ENCODE measurements around the gene ATOH7.
"Not testable (repeated sequence)": the region's sequence is repeated elsewhere in the genome, so short reads cannot be mapped to it uniquely, and the experiment has no call there.

Gene ATOH7

GRCh38 chr10:68235581-68235980, 3.7 kb upstream of the ATOH7 start:
- no peak for DNase-seq

DNA sequence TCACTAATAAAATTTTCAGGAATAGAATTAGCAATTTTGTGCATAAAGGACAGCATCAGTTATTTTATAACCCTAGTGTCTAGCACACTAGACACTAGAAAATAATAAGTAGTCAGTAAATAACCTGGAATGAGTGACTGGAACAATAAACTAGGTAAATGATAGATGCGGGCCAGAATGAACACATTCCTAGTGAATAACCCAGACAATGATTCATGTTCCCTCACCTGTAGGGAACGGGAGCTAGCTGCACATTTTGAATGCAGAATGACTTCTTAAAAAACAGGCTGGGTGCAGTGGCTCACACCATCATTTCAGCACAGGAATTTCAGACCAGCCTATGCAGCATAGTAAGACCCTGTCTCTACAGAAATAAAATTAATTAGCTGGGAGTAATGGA, 3.2 kb upstream of the ATOH7 start:
- no peak for DNase-seq

- no peak for DNase-seq
Observed at GRCh38 chr10:68233046-68233445, 1.1 kb upstream of the ATOH7 start.

- peak; percentile 55 for DNase-seq
Observed at GRCh38 chr10:68231106-68231816, 652 bp downstream of the ATOH7 start.

- DNase-seq = no peak
Observed at GRCh38 chr10:68230268-68230667, 1.6 kb downstream of the ATOH7 start.

DNA sequence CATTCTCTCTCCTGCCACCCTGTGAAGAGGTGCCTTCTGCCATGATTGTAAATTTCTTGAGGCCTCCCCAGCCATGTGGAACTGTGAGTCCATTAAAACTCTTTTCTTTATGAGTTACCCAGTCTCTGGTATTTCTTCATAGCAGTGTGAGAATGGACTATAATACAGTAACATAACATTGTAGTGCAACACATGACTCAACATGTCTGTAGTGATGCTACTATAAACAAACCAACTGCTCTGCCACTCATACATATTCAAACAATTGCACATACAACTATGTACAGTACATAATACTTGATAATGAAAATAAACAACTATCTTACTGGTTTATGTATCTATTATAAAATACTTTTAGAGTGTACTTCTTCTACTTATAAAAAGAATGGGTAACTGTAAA, 7.1 kb downstream of the ATOH7 start:
- DNase-seq = no peak

DNA sequence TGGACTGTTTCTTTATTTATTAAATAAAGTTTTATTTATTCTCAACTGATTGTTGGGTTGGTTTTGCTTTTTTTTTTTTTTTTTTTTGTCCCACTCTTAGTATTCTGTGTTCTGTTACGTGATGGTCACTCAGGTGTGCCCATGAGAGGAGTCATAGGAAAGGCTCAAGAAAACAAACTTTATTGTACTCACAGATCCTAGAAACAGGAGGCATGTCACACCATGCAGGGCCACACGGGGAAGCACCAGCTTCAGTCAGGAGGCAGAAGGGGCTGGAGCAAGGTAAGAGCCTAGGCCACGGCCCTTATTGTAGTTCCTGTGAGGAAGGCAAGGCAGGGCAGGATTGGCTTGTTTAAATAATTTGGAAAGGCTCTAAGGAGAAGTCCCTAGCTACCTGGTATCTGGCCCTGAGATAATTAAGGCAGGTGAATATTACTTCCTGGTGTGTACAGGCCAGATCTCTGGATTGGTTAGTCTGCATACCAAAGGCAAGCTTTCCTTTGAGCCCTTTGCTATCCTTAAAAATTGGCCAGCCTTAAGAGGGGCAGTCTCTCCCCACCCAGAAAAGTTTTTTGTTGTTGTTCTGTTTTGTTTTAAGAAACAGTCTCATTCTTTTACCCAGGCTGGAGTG, 8.3 kb downstream of the ATOH7 start:
- DNase-seq = peak; percentile 8

GRCh38 chr10:68222391-68222790, 9.5 kb downstream of the ATOH7 start:
- DNase-seq = no peak

GRCh38 chr10:68221196-68221595, 10.7 kb downstream of the ATOH7 start:
- DNase-seq = no peak

DNA sequence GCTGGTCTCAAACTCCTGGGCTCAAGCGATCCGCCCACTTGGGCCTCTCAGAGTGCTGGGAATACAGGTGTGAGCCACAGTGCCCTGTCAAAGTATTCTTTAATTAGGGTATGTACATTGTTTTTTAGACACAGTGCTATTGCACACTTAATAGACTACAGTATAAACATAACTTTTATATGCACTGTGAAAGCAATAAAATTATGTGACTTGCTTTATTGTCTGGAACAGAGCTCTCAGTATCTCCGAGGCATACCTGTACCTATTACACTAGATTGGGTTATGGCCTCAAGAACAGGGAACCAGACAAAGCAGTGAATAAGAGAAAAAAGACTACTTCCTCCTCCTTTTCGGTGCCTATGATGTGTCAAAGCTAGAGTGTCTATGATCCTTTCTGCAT, 13.1 kb downstream of the ATOH7 start:
- no peak for DNase-seq

GRCh38 chr10:68212721-68213352, 19.1 kb downstream of the ATOH7 start:
- peak; percentile 6 for DNase-seq

DNA sequence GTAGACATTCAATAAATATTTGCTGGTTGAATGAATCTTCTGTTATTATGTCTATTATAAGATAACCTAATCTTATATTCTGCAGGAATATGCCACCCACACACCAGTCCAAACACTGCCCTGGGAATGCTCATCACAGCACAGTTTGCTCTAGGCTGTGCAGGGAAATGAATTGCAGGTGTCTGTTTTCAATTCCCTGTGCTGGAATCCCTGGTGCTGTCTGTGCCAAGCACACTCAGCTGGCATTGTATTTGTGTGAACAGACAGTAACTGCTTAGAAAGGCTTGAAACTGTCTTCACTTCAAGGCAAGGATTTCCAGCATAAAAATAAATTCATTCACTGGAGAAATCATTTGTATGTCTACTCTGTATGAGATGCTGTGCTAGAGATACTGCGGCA, 20.2 kb downstream of the ATOH7 start:
- no peak for DNase-seq

DNA sequence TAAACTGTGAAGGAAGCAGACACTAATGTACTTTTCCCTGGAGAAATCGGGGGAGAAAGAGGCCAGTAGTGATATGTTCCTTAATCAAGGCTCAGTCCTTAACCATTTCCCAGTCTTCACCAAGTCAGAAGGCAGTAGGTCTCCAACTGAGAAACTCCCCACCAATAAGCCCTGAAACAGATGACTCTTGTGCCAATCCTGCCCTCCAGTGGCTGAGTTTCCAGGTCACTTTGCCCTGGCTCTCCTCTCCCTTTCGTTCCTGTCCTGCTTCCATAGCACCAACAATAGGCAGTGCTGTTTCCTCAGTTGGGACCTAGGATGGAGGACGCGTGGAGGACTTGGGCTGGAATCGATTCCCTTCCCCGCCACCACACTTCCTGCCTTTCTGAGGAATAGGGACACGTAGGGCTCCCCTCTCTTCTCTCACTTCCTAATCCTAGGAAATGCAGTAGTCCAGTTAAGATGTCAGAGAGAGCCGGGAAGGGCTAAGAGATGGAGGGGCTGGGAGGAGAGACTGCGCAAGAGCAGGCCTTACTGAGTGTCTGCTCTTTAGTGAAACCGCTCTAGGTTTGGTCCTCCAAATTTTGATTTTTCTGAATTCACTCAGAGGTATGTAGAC, 23.4 kb downstream of the ATOH7 start:
- DNase-seq = peak; percentile 50

- no peak for DNase-seq
Observed at GRCh38 chr10:68202960-68203353, 29.0 kb downstream of the ATOH7 start.

DNA sequence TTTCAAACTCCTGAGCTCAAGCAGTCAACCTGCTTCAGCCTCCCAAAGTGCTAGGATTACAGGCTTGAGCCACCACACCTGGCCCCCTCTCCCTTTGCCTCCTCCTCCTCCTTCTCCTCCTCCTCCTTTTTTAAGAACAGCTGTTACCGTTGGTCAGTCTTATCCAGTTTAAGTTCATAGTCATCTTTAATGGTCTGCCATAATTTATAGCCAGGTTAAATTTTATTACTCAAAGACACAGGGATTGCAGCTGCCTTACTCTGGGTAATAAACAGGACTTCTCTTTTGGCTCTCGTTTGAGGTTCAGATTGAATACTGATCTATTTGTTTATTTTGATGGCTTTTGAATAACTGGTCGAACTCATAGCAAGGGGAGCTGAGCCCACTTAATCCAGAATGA, 35.2 kb downstream of the ATOH7 start:
- no peak for DNase-seq

DNA sequence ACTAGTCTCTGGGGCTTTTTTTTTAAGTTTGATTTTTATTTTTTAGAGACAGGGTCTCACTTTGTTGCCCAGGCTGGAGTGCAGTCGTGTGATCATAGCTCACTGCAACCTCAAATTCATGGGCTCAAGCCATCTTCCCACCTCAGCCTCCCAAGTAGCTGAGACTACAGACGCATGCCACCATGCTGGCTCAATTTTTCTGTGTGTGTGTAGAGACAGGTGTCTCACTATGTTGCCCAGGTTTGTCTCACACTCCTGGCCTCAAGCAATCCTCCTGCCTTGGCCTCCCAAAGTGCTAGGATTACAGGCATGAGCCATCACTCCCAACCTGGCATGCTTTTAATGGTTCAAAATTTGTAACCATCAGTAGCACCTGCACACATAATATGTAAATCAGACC, 36.1 kb downstream of the ATOH7 start:
- not testable (repeated sequence) for DNase-seq

DNA sequence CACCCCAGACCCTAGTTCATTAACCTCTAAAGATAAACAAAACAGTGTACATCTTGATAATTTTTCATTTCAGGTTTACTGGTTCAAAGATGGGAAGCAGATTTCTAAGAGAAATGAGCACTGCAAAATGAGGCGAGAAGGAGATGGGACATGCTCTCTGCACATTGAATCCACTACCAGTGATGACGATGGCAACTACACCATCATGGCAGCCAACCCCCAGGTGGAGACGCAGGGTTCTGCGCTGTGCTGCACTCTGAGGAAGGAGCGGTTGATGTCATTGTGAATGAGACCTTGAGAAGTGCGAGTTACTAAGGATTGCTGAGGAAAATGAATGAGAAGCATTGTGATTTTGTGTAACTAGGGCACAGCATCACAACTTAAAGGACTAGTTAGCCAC, 37.6 kb downstream of the ATOH7 start:
- DNase-seq = no peak

DNA sequence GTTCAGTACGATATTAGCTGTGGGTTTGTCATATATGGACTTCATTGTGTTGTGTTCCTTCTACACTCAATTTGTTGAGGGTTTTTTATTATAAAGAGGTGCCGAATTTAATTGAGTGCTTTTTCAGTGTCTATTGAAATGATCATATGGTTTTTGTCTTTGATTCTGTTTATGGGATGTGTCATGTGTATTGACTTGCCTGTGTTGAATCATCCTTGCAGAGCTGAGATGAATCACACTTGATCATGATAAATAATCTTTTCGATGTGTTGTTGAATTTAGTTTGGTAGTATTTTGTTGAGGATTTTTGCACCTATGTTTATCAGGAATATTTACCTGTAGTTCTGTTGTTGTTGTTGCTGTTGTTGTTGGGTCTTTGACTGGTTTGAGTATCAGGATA, 39.8 kb downstream of the ATOH7 start:
- DNase-seq = no peak

DNA sequence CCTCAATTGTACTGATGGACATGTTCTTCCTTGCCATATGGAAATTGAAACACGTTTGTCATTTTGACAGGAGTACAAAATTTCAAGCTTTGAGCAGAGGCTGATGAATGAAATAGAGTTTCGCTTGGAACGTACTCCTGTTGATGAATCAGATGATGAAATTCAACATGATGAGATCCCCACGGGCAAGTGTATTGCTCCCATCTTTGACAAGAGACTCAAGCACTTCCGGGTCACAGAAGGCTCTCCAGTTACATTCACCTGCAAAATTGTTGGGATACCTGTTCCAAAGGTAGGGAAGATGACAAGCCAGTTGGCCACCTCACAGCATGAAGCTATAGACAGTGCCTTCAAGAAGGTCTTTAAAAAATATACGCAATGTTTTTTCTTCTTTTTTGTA, 43.1 kb downstream of the ATOH7 start:
- no peak for DNase-seq

GRCh38 chr10:68185085-68185484, 46.8 kb downstream of the ATOH7 start:
- DNase-seq = no peak

- no peak for DNase-seq
Observed at GRCh38 chr10:68184546-68184945, 47.4 kb downstream of the ATOH7 start.

Measured in RPMI8226 (cell line).